ENCODE measurements around the gene SPPL2C.
"Not testable (repeated sequence)": the region's sequence is repeated elsewhere in the genome, so short reads cannot be mapped to it uniquely, and the experiment has no call there.

Gene SPPL2C

GRCh38 chr17:45852535-45853297, 8.0 kb downstream of the SPPL2C start:
- Mint-ChIP-seq H3K4me3 (no peak overlapping the region), H3K9me3 (no peaks in the 10 kb centered on the region), H3K4me1 (peaks cover 4% of the 10 kb centered on the region), H3K27me3 (peaks cover 6% of the 10 kb centered on the region), H3K36me3 (peaks cover 1% of the 10 kb centered on the region), H3K27ac (no peak overlapping the region)

- no peaks in the 10 kb centered on the region for H3K9me3 Mint-ChIP-seq
- peaks cover 1% of the 10 kb centered on the region for H3K36me3 Mint-ChIP-seq
- H3K27me3 Mint-ChIP-seq, result peaks cover 10% of the 10 kb centered on the region
- H3K27ac Mint-ChIP-seq, result no peak overlapping the region
- H3K4me1 Mint-ChIP-seq, result peaks cover 4% of the 10 kb centered on the region
- H3K4me3 Mint-ChIP-seq, result no peak overlapping the region
Observed at GRCh38 chr17:45854209-45854608, 9.5 kb downstream of the SPPL2C start.

GRCh38 chr17:45855691-45856336, 11.1 kb downstream of the SPPL2C start:
- H3K4me1 Mint-ChIP-seq, result peaks cover 4% of the 10 kb centered on the region
- no peak overlapping the region for H3K4me3 Mint-ChIP-seq
- H3K9me3 Mint-ChIP-seq, result no peaks in the 10 kb centered on the region
- H3K36me3 Mint-ChIP-seq, result peaks cover 1% of the 10 kb centered on the region
- H3K27ac Mint-ChIP-seq, result no peak overlapping the region
- peaks cover 10% of the 10 kb centered on the region for H3K27me3 Mint-ChIP-seq

- H3K4me1 Mint-ChIP-seq, result no peaks in the 10 kb centered on the region
- no peaks in the 10 kb centered on the region for H3K9me3 Mint-ChIP-seq
- H3K27ac Mint-ChIP-seq, result no peak overlapping the region
- peaks cover 8% of the 10 kb centered on the region for H3K27me3 Mint-ChIP-seq
- H3K36me3 Mint-ChIP-seq, result peaks cover 1% of the 10 kb centered on the region
- no peak overlapping the region for H3K4me3 Mint-ChIP-seq
Observed at GRCh38 chr17:45857977-45858708, 13.5 kb downstream of the SPPL2C start.

- H3K36me3 Mint-ChIP-seq, result no peaks in the 10 kb centered on the region
- H3K27ac Mint-ChIP-seq, result no peak overlapping the region
- H3K9me3 Mint-ChIP-seq, result no peaks in the 10 kb centered on the region
- H3K27me3 Mint-ChIP-seq, result peaks cover 6% of the 10 kb centered on the region
- H3K4me1 Mint-ChIP-seq, result peaks cover 13% of the 10 kb centered on the region
- H3K4me3 Mint-ChIP-seq, result no peak overlapping the region
Observed at GRCh38 chr17:45861165-45861564, 16.5 kb downstream of the SPPL2C start.

- H3K4me3 Mint-ChIP-seq, H3K9me3 Mint-ChIP-seq, H3K27me3 Mint-ChIP-seq, H3K27ac Mint-ChIP-seq, H3K36me3 Mint-ChIP-seq: not testable (repeated sequence)
- H3K4me1 Mint-ChIP-seq, result peaks cover 13% of the 10 kb centered on the region
Observed at GRCh38 chr17:45862127-45862526, 17.4 kb downstream of the SPPL2C start.

- H3K4me1 Mint-ChIP-seq, result peaks cover 13% of the 10 kb centered on the region
- H3K9me3 Mint-ChIP-seq, result no peaks in the 10 kb centered on the region
- peak overlapping the region; percentile 16 for H3K27ac Mint-ChIP-seq
- H3K4me3 Mint-ChIP-seq, result no peak overlapping the region
- H3K27me3 Mint-ChIP-seq, result no peaks in the 10 kb centered on the region
- no peaks in the 10 kb centered on the region for H3K36me3 Mint-ChIP-seq
Observed at GRCh38 chr17:45863857-45864654, 19.4 kb downstream of the SPPL2C start.

GRCh38 chr17:45867171-45867570, 22.5 kb downstream of the SPPL2C start:
- H3K27me3 Mint-ChIP-seq, result no peaks in the 10 kb centered on the region
- no peak overlapping the region for H3K4me3 Mint-ChIP-seq
- H3K36me3 Mint-ChIP-seq, result no peaks in the 10 kb centered on the region
- H3K27ac Mint-ChIP-seq, result no peak overlapping the region
- H3K9me3 Mint-ChIP-seq, result no peaks in the 10 kb centered on the region
- peaks cover 13% of the 10 kb centered on the region for H3K4me1 Mint-ChIP-seq

GRCh38 chr17:45867702-45868101, 23.0 kb downstream of the SPPL2C start:
- H3K4me3 Mint-ChIP-seq, result no peak overlapping the region
- no peak overlapping the region for H3K27ac Mint-ChIP-seq
- no peaks in the 10 kb centered on the region for H3K36me3 Mint-ChIP-seq
- H3K4me1 Mint-ChIP-seq, result peaks cover 13% of the 10 kb centered on the region
- no peaks in the 10 kb centered on the region for H3K27me3 Mint-ChIP-seq
- H3K9me3 Mint-ChIP-seq, result no peaks in the 10 kb centered on the region

GRCh38 chr17:45868276-45868675, 23.6 kb downstream of the SPPL2C start:
- Mint-ChIP-seq H3K27me3 (no peaks in the 10 kb centered on the region), H3K27ac (no peak overlapping the region), H3K36me3 (no peaks in the 10 kb centered on the region)

GRCh38 chr17:45869676-45870341, 25.1 kb downstream of the SPPL2C start:
- H3K36me3 Mint-ChIP-seq, result no peaks in the 10 kb centered on the region
- H3K27me3 Mint-ChIP-seq, result no peaks in the 10 kb centered on the region
- H3K4me3 Mint-ChIP-seq, result no peak overlapping the region
- H3K27ac Mint-ChIP-seq, result no peak overlapping the region
- no peaks in the 10 kb centered on the region for H3K9me3 Mint-ChIP-seq
- H3K4me1 Mint-ChIP-seq, result peaks cover 12% of the 10 kb centered on the region

More at GRCh38 chr17:45868276-45868675, 23.6 kb downstream of the SPPL2C start:
- Mint-ChIP-seq H3K4me1 (peaks cover 15% of the 10 kb centered on the region), H3K4me3 (no peak overlapping the region), H3K9me3 (no peaks in the 10 kb centered on the region)

- Mint-ChIP-seq H3K4me1 (peaks cover 11% of the 10 kb centered on the region), H3K4me3 (no peak overlapping the region), H3K9me3 (no peaks in the 10 kb centered on the region), H3K27ac (no peak overlapping the region), H3K27me3 (no peaks in the 10 kb centered on the region), H3K36me3 (no peaks in the 10 kb centered on the region)
Observed at GRCh38 chr17:45870342-45870974, 25.8 kb downstream of the SPPL2C start.

GRCh38 chr17:45871718-45872117, 27.0 kb downstream of the SPPL2C start:
- no peak overlapping the region for H3K27ac Mint-ChIP-seq
- H3K4me3 Mint-ChIP-seq, result no peak overlapping the region

GRCh38 chr17:45873728-45874127, 29.0 kb downstream of the SPPL2C start:
- Mint-ChIP-seq H3K4me1 (peaks cover 11% of the 10 kb centered on the region), H3K27me3 (no peaks in the 10 kb centered on the region), H3K4me3 (peak overlapping the region; percentile 49), H3K9me3 (no peaks in the 10 kb centered on the region), H3K27ac (peak overlapping the region; percentile 35), H3K36me3 (no peaks in the 10 kb centered on the region)

More at GRCh38 chr17:45871718-45872117, 27.0 kb downstream of the SPPL2C start:
- Mint-ChIP-seq H3K4me1 (peaks cover 11% of the 10 kb centered on the region), H3K27me3 (no peaks in the 10 kb centered on the region), H3K9me3 (no peaks in the 10 kb centered on the region), H3K36me3 (no peaks in the 10 kb centered on the region)

Data from activated naive CD4-positive, alpha-beta T cell treated with anti-CD3 and anti-CD28 coated beads, Interleukin-2, amount 50 U/mL, for 24 hours (primary cell).